Suppressor macrophage treated with lipopolysaccharide for 4 hours (primary cell): ENCODE measurements around the gene P2RX2.
A peak's percentile ranks its signal among the peaks of the same experiment; 100 is the strongest.

ENCODE experiments used
- DNase-seq: peaks from one replicate; pipeline ENCODE4 v3.0.0-alpha.2; 2020

P2RX2 gene

DNA sequence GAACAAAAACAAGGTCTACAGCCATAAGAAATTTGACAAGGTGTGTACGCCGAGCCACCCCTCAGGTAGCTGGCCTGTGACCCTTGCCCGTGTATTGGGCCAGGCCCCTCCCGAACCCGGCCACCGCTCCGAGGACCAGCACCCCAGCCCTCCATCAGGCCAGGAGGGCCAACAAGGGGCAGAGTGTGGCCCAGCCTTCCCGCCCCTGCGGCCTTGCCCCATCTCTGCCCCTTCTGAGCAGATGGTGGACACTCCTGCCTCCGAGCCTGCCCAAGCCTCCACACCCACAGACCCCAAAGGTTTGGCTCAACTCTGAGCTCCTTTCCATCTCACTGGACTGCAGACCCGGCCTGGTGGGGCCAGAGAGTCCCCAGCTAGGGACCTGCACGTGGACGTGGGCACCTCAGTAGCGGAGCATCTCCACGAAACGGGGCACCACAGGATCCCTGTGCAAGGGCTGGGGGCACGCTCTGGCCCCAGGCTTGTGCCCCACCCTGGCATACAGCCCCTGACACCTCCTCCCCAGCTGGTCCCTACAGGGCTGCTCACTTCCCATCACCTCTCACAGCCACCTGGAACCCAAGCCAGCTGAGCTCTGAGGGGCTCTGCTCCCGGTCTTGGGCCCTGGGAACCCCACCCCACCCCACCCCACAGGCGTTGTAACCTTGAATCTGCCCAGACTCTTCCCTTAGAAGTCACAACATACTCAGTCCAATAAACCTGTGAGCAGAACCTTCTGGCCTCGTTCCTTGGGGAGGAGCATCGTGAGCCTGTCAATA, 3.3 kb downstream of the P2RX2 start:
- no peak for DNase-seq

DNA sequence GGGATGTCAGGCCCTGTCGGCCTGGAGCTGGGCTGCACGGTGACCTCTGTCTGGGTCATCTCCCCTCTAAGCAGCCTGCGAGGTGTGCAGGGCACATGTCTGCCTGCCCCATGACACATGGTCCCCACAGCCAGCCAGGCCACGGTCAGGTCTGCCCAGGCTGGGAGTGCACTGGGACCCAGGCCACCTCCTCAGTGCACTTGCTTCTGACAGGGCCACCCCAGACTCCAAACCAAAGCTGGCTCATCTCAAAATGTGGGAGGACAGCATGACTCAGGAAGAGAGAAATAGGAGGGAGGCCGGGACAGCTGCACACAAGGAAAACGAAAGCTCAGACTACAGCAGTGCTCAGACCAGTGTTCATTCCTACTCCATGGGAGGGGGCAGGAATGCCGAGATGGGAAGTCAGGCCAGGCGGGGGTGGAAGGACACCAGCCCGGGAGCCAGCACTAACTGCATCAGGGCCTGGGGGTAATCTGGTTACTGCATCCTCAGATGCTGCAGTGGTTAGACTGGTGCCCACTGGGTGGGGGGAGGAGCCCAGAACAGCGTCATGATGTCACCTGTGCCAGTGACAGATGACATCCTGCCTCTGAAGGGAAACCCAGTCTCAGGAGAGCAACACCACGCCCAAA, 4.0 kb downstream of the P2RX2 start:
- peak; percentile 31 for DNase-seq

DNA sequence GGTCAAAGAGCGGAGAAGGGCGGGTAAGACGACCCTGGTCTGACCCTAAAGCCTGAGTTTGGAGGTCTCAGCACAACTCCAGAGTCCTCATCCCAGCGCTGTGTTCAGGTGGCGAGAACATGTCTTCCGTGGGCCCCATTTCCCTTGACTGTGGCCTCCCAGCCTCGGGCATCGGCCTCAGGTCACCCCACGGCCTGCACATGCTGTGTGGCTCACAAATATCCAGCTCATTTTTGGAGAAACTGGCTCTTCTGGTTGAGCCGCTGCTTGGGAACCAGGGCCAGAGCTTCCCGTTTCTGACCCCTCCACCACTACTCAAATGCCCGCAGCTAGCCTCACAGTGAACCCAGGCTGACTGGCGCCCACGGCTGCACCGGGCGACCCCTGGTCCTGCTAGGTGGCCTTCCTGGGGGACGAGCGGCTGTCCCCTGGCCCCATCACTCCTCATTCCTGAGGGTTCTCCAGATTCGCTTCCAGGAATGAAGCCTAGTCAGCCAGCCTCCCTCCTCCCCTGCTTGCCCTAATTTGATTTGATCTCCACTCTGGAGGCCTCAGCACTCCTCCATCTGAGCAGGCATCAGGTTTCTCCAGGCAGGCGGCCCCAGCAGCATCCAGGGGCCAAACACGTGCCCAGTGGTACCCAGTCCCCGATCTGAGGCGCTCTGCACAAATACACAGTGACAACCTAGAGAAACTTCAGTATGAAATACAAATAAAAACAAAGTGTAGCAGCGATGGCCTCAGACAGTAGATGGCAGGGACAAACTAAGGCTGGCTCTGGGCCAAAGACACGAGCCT, 4.7 kb downstream of the P2RX2 start:
- DNase-seq = no peak

DNA sequence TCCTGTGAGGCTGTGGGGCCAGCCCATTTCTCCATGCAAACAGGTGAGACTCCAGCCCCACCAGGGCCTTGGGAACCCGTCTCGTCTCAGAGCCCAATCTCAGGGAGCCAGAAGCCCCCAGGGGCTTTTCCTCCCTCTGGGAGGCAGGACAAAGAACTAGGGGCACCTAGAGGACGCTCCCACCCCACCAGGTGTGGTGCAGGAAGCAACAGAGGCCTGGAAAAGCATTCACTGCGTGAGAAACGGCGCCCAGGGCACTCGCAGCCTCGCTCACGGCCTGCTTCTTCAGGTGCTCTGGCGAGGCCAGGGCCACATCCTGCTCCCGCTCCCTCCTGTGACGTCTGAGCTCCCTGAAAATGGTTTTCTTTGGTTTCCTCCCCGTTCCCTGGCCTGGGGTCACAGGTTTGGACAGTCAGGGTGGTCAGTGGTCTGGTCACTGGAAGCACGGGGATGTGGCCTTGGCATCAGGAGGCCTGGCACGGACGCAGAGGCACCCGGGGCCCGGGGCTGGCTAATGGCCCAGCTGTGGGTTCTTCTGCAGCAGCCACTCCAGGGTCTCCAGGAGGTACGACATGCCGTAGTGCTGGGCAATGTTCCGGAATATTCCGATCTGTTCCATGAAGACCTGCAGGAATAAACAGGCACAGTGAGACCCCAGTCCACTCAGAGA, 5.7 kb downstream of the P2RX2 start:
- DNase-seq = no peak

DNA sequence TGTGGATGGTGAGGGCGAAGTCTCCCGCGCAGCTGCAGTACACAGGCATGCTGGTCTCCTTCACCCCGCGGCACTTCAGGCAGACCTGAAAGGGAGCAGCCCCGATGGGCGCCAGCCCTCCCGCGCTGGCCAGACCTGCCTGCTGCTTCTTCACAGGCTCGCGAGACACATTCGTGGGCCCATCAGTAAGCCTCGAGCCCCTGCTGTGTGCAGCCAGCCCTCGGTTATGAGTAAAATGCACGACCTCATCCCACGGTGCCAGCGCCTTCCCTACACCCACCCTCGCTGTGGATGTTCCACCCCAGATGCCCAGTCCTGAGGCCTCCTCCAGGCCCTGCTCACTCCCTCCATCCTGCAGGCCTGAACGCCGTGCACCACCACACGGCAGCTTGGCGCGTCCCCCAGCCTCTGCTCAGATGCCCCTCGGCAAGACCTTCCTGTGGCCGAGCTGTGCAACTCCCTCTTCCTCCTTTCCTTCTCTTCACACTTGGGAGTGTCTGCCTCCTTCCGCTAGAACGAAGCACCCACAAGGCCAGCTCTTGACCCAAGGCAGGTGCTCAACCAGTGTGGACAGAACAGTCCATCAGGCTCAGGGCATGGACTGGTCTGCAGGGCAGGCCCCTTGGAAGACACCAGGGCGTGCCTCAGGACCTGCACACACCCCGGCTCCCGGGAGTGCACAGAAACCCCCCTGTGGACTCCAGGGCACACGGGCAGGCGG, 6.5 kb downstream of the P2RX2 start:
- no peak for DNase-seq

DNA sequence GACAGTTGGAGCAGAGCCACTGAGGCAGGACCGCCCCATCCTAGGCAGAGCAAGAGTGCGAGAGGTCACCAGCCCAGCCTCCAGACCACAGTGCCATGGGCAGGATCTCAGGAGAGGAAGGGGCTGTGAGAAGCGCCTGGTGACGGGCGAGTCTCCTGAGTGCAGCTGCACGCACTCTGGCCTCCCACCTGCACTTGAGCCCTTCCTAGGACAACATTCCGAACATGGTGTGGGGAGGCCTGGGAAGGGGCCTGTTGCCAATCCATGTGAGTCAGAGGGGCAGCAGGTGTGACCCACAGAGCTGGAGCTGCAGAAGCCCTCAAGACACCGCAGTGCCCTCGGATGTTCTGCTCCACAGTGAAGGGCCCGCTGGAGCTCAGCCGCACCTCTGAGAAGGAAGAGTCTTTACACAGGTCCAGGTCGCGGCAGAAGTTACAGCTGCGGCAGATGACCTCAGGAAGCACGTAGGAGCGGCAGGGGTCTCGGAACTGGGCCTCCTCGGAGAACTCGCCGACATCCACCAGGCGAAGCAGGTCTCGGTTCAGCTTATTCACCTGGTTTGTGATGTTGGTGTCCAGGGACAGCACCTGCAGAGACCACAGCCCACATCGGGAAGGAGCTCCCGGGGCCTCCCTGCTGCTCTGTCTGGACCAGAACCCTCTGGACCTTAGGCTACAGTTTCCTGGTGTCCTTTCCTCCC, 7.3 kb downstream of the P2RX2 start:
- no peak for DNase-seq

DNA sequence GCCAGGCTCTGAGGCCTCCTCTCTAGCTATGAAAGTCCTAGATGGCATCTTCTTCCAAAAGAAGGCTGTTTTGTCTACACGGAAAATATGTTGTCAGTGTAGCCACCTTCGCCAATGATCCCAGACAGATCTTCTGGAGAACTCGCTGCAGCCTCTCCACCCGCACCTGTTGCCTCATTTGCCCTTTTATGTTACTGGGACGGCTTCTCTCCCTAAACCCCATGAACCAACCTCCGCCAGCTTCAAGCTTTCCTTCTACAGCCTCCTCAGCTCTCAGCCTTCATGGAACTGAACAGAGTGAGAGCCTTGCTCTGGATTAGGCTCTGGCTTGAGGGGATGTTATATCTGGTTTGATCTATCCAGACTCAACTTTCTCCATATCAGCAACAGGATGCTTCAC, 10.8 kb downstream of the P2RX2 start:
- DNase-seq = no peak

DNA sequence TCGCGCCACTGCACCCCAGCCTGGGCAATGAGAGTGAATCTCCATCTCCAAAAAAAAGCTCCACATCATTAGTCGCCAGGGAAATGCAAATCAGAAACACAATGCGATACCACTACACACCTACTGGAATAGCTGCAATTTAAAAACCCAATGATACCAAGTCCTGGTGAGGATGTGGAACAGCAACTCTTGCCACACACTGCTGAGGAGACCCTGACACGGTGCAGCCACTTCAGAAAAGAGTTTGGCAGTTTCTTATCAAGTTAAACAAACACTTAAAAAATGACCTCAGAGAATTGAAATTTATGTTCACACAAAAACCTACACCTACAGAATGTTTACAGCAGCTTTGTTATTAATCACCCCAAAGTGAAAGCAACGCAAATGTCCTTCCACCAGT, 12.1 kb downstream of the P2RX2 start:
- DNase-seq = no peak

DNA sequence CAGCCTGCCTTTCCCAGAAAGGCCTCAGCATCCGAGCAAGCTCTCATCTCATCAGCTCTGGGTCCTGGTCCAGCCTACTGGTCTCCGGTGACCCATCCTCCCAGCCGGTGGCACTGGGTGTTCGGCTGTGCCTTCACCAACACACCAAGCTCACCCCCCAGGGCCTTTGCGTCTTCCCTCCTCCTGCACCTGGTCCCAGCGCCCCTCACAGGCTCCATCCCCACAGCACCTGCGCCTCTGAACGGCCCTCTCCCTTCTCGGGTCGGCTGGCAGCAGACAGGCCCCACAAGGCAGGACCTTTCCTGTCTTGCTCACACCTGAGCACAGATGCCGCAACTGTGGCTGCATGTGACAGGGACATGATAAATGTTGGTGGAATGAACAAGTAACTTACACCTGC, 13.1 kb downstream of the P2RX2 start:
- no peak for DNase-seq

DNA sequence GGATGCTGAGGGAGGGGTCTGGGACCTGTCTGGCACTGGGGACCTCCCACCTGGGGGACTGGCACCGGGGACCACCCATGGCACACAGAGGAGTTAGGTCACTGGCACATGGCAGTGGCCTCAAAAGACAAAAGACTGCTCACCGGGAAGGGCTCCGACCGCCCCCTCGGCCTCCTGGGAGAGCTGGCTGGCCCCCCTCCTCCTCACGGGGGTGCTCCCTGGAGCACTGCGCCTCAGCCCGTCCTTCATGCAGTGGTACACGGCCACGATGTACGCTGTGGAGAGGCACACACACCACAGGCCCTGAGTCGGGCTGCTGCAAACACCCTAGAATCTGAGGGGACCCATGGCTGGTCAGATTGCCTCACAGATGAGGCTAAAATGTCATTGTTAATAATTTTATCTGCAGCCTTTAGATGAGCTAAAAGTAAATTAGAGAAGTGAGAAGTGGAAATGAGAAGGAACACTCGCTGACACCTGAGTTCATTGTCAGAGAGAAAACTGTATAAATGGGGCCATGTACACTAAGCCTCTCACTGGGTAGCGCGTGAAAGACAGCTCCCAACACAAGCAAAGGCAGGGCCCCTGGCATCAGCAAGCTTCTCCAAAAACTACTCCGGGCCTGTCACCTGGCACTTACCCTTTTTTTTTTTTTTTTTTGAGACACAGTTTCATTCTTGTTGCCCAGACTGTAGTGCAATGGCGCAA, 14.1 kb downstream of the P2RX2 start:
- DNase-seq = no peak

DNA sequence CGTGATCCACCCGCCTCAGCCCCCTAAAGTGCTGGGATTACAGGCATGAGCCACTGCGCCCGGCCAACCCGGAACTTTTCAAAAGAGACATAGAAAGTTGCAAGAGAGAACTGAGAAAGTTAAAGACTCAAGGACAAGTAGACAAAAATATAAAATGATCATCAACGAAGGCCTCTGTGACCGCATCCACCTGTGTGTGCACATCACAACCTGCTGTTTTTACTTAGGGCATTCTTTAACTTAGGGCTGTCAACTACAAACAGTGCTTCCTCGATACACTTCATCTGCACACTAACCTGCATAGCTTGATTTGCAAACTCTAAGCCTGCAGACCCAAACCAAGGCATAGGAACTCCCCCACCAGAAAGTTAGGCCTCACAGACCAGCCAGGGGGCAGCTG, 14.8 kb downstream of the P2RX2 start:
- no peak for DNase-seq

DNA sequence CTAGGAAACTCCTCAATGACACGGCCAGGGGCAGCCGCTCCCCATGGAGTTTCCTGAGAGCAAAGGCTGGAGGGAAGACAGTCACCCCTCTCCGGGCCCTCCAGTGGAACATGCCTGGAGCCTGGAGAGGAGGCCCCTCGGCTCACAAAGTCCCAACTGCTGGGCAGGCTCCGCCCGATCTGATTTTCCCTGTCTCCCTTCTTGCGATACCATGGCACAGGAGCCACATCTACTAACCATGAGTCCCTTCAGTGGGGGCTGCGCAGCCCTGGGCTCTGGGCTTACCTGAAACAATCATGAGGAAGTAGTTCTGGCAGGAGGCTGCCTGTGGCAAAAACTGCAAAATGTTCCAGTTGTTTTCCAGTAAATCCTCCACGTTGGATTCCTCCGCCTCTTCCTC, 15.3 kb downstream of the P2RX2 start:
- no peak for DNase-seq

DNA sequence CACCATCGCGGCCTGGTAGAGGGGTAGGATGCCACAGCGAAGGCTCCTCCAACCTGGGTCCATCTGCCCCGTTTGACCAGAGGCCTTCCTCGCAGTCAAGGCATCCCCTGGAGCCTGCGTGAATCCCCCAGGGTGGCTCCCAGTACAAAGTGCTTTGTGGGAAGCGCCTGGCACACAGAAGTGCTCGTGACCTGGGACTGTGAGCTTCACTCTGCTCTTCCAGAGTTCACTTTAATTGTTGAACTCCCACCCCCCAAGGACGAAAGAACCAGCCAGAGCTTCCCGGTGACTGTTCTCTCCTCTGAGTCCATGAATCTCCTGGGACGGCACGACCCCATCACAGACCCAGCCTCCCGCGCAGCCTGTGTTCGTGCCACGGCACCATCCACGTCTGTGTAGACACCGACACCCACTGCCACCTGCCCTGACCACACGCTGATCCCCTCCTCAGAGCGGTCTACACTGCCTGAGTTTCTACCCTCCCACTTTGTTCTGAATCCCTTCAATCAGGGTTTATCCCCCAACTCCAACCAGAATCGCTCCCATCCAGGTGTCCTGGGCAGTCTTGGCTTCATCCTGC, 15.9 kb downstream of the P2RX2 start:
- no peak for DNase-seq

DNA sequence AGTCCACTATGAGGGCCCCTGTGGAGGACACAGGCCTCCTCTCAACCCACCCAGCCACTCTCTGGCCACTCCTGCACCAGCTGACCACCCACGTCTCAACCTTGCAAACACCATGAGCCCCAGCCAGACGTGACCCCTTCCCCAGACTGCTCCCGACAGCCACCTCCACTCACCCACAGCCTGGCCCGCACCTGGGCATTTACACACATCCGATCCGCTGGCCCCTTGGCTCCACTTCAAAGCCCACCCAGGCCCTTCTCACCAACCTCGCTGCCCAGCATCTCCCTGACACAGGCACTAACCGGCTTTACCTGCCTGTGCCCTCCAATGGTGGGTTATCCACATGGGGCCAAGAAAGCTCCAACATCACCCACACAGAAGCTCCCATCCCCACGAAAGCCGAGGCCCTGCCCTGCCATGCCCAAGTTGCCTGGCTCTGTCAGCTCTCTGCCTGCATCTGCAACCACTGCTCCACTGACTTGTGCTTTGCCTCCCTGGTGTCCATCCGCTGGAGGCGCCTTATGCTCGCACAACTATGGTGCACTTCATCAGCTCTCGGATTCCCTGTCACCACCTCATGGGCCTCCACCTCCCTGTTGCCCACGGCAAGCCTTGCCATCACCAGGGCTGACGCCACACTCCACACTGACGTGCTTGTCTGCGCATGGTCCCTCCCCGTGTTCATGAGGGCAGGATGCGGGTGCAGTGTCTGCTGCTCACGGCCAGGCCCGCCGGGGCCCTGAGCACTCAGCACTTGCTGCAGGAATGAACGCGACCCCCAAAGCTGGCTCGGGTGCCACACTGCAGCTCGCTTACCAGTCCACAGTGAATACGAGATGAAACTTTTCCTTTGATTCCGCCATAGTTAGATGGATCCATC, 16.7 kb downstream of the P2RX2 start:
- DNase-seq = no peak

DNA sequence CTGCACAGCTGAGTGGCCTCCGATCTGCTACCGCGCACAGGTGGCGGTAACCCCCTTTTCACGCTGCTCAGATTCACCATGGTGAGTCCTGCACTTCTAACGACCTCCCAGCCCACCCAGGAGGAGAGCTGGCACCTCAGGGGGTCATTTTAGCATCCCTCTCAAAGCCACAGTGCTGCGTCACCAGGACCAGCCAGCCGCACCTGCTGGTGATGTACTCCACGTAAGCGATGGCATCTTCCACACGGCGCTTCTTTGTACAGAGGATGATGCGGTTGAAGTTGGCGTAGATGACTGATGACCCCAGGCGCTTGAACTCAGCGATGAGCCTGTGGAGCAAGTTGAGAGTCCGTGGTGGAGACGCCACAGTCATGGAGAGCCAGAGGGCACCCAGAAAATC, 19.2 kb downstream of the P2RX2 start:
- no peak for DNase-seq

DNA sequence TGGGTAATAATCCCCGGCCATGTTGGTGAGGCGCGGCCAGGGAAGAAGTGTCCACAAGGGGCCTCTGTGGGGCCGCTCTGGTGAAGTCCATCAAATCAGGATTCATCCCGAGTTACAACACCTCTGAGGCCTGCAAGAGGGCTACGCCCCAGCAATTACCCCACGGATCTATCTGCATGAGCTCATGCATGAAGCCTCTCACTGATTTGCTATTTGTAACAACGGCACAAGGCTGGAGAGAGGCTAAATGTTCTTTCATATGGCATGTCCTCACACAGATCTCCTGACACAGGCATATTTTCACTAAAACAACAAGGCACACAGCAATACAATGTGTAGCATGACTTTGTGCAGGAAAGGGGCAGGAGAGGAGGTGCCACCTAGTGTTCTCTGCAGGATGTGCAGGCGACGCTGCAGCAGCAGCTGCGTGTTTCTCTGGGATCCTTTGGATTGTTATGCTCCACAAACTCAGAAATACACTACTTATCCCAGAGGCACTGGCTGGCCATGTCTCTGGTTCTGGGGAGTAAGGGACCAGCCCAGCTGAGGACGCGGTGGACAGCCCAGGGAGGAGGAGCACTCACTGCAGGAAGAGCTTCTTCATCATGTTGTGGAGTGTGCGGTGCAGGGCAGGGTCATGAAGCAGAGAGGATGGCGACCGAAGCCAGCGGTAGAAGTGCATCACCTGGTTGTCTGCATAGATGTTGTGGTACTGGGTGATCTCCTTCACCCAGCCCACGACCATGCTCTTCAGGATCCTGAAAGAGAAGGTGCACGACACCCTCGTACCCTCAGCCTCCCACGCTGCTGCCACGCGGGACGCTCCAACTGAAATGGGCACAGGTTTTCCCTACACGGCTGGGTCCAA, 20.2 kb downstream of the P2RX2 start:
- DNase-seq = peak; percentile 30

DNA sequence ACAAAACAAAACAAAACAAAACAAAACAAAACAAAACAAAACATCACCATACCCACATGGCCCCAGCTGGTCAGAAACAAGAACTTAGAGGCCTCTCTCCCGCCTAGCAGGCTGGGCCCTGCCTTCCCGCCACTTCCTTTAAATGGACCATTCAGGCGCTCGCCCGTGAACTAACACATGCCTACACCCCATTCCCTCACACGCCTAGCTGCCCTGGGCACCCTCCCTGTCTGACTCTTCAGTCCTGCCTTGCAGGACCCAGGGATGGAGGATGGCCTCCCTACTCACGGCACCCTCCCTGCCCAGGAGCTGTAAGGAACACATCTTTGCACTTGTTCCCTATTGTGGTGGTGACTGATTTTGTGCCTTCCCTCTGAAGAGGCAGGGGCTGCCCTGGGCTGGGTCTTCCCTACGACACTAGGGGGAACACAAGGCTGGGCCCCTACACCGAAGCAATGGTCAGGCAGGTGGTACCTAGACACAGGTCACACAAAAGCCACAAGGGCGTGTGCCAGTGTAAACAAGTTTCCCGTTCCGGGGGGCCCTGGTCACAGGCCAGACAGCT, 21.5 kb downstream of the P2RX2 start:
- no peak for DNase-seq

DNA sequence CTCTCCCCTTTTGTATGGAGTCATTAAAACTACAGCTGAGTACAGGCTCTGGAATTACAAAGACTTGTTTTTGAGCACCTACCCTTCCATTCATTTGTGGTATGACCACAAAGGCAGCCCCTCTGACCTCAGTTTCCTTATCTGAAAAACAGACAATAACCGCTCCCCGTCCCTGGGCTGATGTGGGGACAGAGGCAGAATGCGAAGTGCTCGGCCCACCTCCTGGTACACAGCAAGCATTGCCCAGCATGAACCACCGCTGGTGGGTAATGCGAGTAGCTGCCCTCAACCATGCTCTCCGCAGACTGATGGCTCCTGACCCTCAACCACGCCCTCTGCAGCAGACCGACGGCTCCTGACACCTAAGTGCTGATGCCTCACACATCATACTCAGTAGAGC, 22.4 kb downstream of the P2RX2 start:
- no peak for DNase-seq
